ENCODE measurements around the gene CREBRF.

DNA sequence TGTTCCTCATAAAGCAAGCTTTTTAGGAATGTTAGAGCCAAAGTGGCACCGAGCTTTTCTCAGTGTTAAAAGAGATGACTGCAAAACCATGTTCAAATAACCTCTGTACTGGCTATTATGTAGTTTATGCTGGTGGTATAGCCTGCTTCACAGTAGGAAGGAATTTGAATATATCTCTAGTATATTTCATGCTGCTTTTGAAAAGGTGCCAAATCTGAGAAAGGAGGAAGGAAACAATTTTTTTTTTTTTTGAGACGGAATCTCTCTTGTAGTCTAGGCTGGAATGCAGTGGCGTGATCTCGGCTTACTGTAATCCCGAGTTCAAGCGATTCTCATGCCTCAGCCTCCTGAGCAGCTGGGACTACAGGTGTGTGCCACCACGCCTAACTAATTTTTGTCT, 13.5 kb downstream of the CREBRF start:
- no peak for TF ChIP-seq CTCF (IDR thresholded peaks at IDR 0.05)
- TF ChIP-seq POLR2A (IDR thresholded peaks at IDR 0.05) = no peak

Measured in vagina (tissue), 2 donors.